Measurements from ENCODE around the gene VPS13A.

The VPS13A gene

DNA sequence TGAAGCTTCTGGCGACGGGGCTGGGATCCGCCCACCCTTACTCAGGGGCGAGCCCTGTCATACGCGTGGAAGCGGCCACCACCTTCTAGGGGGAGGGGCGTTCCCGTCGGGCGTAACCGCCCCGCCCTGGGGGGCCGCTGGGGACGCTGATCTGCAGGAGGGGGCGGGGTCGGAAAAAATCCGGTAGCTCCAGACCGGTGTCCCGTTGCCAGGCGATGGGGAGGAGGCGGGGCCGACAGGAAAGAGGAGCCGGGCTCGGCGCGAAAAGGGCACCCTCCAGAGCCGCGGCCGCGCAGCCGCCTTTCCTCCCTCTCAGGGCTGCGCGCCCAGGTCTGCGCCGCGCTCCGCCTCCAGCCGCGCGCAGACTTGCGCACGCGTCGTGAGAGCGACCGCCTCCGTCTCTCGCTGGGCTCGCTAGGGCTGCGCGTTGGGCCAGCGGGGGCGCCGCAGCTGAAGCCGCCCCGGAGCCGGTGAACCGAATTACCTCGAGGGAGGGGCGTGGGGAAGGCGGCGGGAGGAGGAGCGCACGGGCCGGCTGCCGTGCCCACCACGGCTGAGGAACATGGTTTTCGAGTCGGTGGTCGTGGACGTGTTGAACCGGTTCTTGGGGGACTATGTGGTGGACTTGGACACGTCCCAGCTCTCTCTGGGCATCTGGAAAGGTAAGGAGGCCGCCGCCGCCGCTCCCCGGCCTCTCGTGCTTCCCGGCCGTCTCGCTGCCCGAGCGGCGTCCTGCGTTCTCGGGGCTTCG is at the start of gene VPS13A:
Gene VPS13A, plus strand, starts transcription at position 392 of the 751 bp plus-strand sequence. Its CDS starts 171 bp downstream, at position 563.
- peak; percentile 97 for DNase-seq

- no peak for DNase-seq
Observed at GRCh38 chr9:77128125-77128789, 49.1 kb upstream of the VPS13A start.

- no peak for DNase-seq
Observed at GRCh38 chr9:77131399-77131798, 45.9 kb upstream of the VPS13A start.

- no peak for DNase-seq
Observed at GRCh38 chr9:77133011-77133410, 44.3 kb upstream of the VPS13A start.

DNA sequence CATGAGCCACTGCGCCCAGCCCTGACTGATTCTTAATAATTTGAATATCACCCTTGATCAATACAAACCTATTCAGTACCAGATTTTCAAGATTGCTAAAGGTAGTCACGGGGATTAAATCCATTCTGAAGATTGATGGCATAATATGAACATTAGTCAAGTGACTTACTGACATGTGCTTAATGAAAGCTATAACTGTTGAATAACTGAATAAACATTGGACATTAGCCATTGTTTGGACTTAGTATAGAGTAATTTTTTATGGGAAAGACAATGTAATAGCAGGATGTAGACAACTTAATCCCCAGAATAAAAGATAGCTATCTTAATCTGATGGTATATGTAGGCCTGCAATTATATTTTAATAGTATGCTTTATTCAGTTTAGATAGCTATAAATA is 35.0 kb upstream of the VPS13A start:
- DNase-seq = no peak

DNA sequence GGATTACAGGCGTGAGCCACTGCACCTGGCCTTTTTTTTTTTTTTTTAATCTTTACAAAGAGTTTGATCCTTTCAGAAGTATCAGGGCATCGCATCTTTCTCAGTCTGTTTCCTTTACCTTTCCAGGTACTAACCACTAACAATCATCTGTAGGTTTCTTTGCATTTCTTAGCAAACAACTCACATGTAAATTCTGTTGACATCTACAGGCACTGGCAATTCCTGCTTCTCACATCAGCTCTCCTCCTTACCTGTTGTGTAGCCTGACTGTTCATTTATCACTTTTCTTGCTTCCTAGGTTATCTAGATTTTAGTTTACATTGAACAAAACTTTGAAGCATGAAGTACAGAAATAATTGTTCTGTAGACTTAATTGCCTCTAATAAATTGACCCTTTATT is 27.5 kb upstream of the VPS13A start:
- no peak for DNase-seq

DNA sequence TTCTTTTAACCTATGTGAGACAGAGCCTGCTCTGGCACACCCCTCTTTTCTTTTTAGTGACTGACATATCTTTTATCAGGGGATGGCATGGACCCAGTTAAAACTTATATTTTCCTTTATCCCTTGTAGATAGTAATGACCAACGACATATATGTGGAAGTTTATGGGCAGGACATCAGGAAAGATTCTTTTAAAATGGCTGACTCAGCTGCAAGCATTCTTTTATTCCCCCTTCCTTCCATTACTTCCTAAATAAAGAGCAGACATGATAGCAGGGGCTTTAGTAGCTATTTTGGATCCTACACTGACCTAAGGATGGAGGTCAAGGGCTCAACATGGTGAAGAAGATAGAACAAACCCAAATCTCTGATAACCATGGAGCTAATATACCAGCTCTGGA is 25.0 kb upstream of the VPS13A start:
- no peak for DNase-seq

DNA sequence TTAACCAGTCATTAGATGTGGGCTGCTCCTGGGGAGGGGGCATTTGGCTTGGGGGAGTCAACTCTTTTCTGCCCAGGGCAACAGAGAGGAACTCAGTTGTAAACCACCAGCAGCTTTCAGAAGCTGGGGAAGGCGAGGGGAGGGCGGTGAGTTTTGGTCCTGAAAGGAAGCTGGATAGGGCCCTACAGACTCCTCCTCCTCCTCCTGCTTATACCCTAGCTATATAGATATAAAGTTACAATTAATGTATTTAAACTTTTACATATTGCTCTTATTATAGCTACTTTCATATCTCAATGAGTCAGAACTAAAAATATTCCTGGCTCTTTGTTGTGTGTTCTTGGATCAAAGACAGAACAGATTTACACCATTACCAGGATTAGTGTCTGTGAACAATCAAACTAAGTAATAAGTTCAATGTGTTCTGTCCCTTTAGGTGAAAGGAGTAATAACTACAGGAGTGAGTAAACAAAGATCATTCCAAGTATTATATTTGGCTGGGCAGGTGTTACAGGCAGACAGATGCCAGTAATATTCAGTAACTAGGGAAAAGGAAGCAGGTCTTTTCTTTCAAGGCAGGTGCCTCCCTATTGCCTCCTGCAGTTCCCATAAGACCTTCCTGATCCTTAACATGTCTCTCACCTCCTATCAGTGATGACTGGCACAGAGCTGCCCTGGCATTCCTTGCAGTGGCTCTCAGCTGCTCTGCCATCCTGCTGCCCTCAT is 20.5 kb upstream of the VPS13A start:
- DNase-seq = no peak

- DNase-seq = no peak
Observed at GRCh38 chr9:77158772-77159513, 18.4 kb upstream of the VPS13A start.

GRCh38 chr9:77161191-77161590 is 16.1 kb upstream of the VPS13A start:
- no peak for DNase-seq

DNA sequence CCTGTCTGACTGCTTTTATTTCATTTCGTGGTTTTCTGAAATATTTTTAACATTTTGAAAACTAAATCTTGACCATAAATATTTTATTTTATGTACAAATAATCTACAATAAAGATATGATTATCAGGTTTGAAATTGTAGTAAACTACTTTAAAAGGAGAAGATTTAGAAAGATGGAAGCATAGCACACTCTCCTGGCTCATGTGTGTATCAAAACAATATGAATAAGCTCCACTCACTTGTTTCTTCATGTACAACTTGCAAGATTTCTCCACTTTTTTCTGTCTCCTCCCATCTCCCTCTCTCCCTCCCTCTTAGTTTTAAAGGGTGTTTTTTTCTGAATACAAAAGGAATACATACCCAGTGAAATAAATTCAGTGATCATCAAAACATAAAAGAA is 15.4 kb upstream of the VPS13A start:
- no peak for DNase-seq

DNA sequence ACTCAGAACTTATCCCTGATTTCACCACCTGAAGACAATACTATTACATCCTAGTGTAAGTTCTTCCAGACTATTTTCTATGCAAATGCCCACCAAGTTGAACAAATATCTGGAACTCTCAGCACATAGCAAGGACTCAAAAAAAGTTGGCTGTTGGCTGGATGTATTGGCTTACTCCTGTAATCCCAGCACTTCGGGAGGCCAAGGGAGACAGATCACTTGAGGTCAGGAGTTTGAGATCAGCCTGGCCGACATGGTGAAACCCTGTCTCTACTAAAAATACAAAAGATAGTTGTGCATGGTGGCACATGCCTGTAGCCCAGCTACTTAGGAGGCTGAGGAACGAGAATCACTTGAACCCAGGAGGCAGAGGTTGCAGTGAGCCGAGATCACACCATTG is 15.0 kb upstream of the VPS13A start:
- no peak for DNase-seq

DNA sequence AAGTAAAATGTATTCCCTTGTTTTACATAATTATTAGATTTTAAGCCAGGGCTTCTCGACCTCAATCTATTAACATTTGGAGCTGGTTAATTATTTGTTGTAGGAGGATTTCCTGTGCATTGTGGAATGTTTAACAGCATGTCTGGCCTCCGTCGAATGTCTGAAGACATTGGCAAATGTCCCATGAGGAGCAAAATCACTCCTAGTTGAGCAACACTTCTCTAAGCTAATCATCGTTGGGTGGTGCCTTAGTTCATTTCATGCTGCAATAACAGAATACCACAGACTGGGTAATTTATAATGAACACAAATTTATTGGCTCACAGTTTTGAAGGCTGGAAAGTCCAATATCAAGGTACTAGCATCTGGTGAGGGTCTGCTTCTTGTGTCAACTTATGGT is 13.4 kb upstream of the VPS13A start:
- no peak for DNase-seq

- no peak for DNase-seq
Observed at GRCh38 chr9:77166193-77166592, 11.1 kb upstream of the VPS13A start.

GRCh38 chr9:77170991-77171699 is 6.2 kb upstream of the VPS13A start:
- DNase-seq = no peak

DNA sequence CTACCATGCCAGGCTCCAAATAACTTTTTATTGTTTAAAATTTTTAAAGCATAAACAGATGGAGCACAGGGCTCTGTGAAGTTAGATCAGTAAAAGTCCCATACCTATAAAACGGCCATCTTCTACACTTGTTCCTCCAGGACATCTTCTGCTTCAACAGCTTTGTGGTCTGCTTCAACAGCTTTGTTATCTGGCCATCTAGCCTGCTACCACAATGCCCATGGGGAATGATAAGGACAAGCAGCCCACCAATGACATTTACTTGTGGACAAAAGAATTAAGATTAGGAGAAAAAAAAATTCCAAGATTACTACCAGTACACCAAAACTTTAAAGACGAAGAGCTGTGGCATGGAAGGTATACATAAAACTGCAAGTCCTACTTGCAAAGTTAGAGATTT is 2.2 kb upstream of the VPS13A start:
- no peak for DNase-seq

GRCh38 chr9:77176106-77176505 is 1.2 kb upstream of the VPS13A start:
- DNase-seq = no peak

- DNase-seq = no peak
Observed at GRCh38 chr9:77176686-77177142, 620 bp upstream of the VPS13A start.

- DNase-seq = peak; percentile 26
Observed at GRCh38 chr9:77177894-77178794, 810 bp downstream of the VPS13A start.

DNA sequence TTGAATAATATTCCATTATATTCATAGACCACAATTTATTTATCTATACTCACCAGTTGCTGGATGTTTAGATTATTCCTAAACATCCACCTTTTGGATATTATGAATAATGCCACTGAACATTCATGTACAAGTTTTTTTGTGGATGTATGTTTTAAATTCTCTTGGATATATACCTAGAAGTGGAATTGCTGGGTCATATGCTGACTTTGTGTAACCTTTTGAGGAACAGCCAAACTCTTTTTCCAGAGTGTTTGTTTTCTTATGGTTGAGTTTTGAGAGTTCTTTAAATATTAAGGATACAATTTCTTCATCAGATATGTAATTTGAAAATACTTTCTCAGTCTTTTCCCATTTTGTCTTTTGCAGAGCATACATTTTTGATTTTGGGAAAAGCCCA is 2.7 kb downstream of the VPS13A start:
- DNase-seq = no peak

- peak; percentile 12 for DNase-seq
Observed at GRCh38 chr9:77183581-77183980, 6.2 kb downstream of the VPS13A start.
